IMR-90 (cell line): ENCODE data around the gene ZNF503.

Source experiments
- CTCF ChIP-seq: conservative IDR thresholded peaks from 2 replicates; pipeline ENCODE4 v1.5.1; 2012; ENCODE audit warnings: mild to moderate bottlenecking, low read depth, low read length, improper control_type of control experiment
- MAFK ChIP-seq: IDR thresholded peaks from 2 replicates; pipeline ENCODE4 v1.6.1; 2012; ENCODE audit warnings: low read depth, low read length, improper control_type of control experiment
- MAZ ChIP-seq: IDR thresholded peaks from 2 replicates; pipeline ENCODE4 v1.6.1; 2012; ENCODE audit warnings: low read depth, mild to moderate bottlenecking, low read length, improper control_type of control experiment, moderate library complexity, borderline replicate concordance
- MXI1 ChIP-seq: IDR thresholded peaks from 2 replicates; pipeline ENCODE4 v1.6.1; 2012; ENCODE audit warnings: low read depth, mild to moderate bottlenecking, low read length, moderate library complexity, borderline replicate concordance

GRCh38 chr10:75403144-75403938 lies 1.8 kb upstream of the ZNF503 start:
- TF ChIP-seq MAZ, result peak; percentile 33; the same call in 1 of the 2 replicates
- no peak for TF ChIP-seq CTCF
- no peak for TF ChIP-seq MXI1
- TF ChIP-seq MAFK, result no peak
